ENCODE data around the gene ZC3H18.

- TF ChIP-seq, protein P1, sequence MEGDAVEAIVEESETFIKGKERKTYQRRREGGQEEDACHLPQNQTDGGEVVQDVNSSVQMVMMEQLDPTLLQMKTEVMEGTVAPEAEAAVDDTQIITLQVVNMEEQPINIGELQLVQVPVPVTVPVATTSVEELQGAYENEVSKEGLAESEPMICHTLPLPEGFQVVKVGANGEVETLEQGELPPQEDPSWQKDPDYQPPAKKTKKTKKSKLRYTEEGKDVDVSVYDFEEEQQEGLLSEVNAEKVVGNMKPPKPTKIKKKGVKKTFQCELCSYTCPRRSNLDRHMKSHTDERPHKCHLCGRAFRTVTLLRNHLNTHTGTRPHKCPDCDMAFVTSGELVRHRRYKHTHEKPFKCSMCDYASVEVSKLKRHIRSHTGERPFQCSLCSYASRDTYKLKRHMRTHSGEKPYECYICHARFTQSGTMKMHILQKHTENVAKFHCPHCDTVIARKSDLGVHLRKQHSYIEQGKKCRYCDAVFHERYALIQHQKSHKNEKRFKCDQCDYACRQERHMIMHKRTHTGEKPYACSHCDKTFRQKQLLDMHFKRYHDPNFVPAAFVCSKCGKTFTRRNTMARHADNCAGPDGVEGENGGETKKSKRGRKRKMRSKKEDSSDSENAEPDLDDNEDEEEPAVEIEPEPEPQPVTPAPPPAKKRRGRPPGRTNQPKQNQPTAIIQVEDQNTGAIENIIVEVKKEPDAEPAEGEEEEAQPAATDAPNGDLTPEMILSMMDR (IDR thresholded peaks at IDR 0.05), result no peak
- TF ChIP-seq POLR2A (IDR thresholded peaks at IDR 0.05) (no peak), POLR2AphosphoS5 (IDR thresholded peaks at IDR 0.05) (no peak)
These were observed 12.8 kb downstream of the ZC3H18 start for GRCh38 chr16:88582912-88583575.

Data from stomach (tissue), 4 donors.